ENCODE data around the gene FZD7. TPM values are rescaled to one million over a fixed set of nuclear protein-coding genes. Genes with fewer than 3 reads are reported as not detected.

The FZD7 gene
- total RNA-seq (2013; cell fraction: nucleolus; rRNA removed), result 3.2 and 4.0 TPM in 2 replicates
- total RNA-seq (2014; rRNA removed) (1.5 TPM in 2 replicates), total RNA-seq (2014; rRNA removed; fragmentation: Illumina TruSeq; extraction: Trizol) (0.64 and 0.76 TPM in 2 replicates), total RNA-seq (2021) (2.4 and 2.6 TPM in 2 replicates), polyA plus RNA-seq (2011; rRNA removed) (0.42 and 0.50 TPM in 2 replicates), polyA plus RNA-seq (2014; fragmentation: Illumina TruSeq; extraction: Trizol) (0.75 and 1.3 TPM in 2 replicates), polyA plus RNA-seq (2014; fragmentation: Nextera tagmentation; extraction: Ambion mirVana) (under 1 TPM; 0.24 to 0.47 TPM), polyA plus RNA-seq (2014; rRNA removed) (1.1 and 1.3 TPM in 2 replicates), polyA plus RNA-seq (2016; fragmentation: Nextera tagmentation; extraction: Ambion mirVana) (under 1 TPM; 0.47 to 0.88 TPM), polyA minus RNA-seq (2011; rRNA and poly(A)+ RNA removed) (0.95 and 2.5 TPM in 2 replicates), Bru-seq, nascent RNA (percentile 55 among the genes with signal in this experiment), BruChase-seq, experiment 1, labeled RNA remaining after a 6-hour chase (percentile 44 among the genes with signal in this experiment), BruChase-seq, experiment 2, labeled RNA remaining after a 2-hour chase (percentile 60 among the genes with signal in this experiment)
- 0.09 TPM for polyA plus RNA-seq (2011; ENCODE audit: low read depth)
- polyA plus RNA-seq (2011; cell fraction: cytosol; rRNA removed), result 0.60 and 0.69 TPM in 2 replicates
- 1.9 TPM in 2 replicates for polyA plus RNA-seq (2011; cell fraction: nucleus; rRNA removed)
- 0.23 and 0.29 TPM in 2 replicates for polyA plus RNA-seq (2012)
- polyA minus RNA-seq (2011; cell fraction: cytosol; rRNA and poly(A)+ RNA removed), result 1.1 and 1.2 TPM in 2 replicates
- 2.4 and 4.6 TPM in 2 replicates for polyA minus RNA-seq (2011; cell fraction: nucleus; rRNA and poly(A)+ RNA removed)
- long read RNA-seq, experiment 1, result 0 reads
- long read RNA-seq, experiment 2, result 0 reads

- H3K27ac ChIP-seq (ENCODE audit: control insufficient read depth, insufficient read depth), result no peak within 1 kb of the TSS
- ChIA-PET CTCF (no interaction called here), RAD21 (ENCODE audit: unreplicated experiment) (interaction anchor here (1.0 kb wide), 2 partner anchors 9 to 173 kb away, joined by 3 read pairs; no protein-coding TSS in a partner anchor), SMC1A (ENCODE audit: uncharacterized antibody, unreplicated experiment) (no interaction called here), POLR2A (interaction anchor here (0.6 kb wide), 1 partner anchor 149 kb away, joined by 5 read pairs; no protein-coding TSS in a partner anchor)
- in situ Hi-C loops (cut with MboI) (no loop called here), intact Hi-C loops (cut with micrococcal nuclease; ENCODE audit: unreplicated experiment) (no loop called here)
- peak within 1 kb of the TSS; percentile 92 for H2AFZ ChIP-seq (ENCODE audit: control insufficient read depth, low read depth, low read length)
- H3K27me3 ChIP-seq (replicated peaks in 1 of 2; ENCODE audit: control insufficient read depth in 2 of 2, insufficient read depth in 2 of 2, low read length in 1 of 2), result peaks cover 0 to 11% of the 10 kb centered on the region in 2 experiments; a peak in 2 of 4 replicates
- no peaks in the 10 kb centered on the region for H3K36me3 ChIP-seq (ENCODE audit: control insufficient read depth in 2 of 2, insufficient read depth in 2 of 2, low read length in 1 of 2)
- H3K4me3 ChIP-seq, result peak within 1 kb of the TSS; percentile 90
- no peaks in the 10 kb centered on the region for H3K4me1 ChIP-seq (ENCODE audit: control insufficient read depth, insufficient read depth, low read length)
- H4K20me1 ChIP-seq (ENCODE audit: control insufficient read depth, insufficient read depth), result no peaks in the 10 kb centered on the region
- H3K9ac ChIP-seq (ENCODE audit: control insufficient read depth, insufficient read depth, low read length), result peak within 1 kb of the TSS; percentile 53; the same call in 1 of the 2 replicates
- no TSS peak for BruUV-seq (replicated peaks)
- WGBS (ENCODE audit: insufficient coverage, insufficient replicate concordance, low lambda C conversion rate, missing lambda C conversion rate), result 2% methylated on average over 44 of the region's 109 CpGs
- H3K4me2 ChIP-seq (ENCODE audit: control insufficient read depth, insufficient read depth), result peak within 1 kb of the TSS; percentile 90
- DNase-seq (ENCODE audit: low read depth, low spot score), result peak; percentile 38
- FAIRE-seq, result peak; percentile 54
- peak; percentile 93 for ATAC-seq
- no peaks in the 10 kb centered on the region; the same call in 2 of the 3 replicates for H3K9me3 ChIP-seq (replicated peaks; ENCODE audit: control insufficient read depth, insufficient read depth, low read length)
- H3K79me2 ChIP-seq (ENCODE audit: control insufficient read depth, insufficient read depth, low read length), result no peaks in the 10 kb centered on the region
- peak in 2 of 3 experiments; percentile 14 to 26; a peak in 3 of 6 replicates for TF ChIP-seq CTCF (IDR thresholded peaks at IDR 0.05 in 2 of 3, conservative IDR thresholded peaks at IDR 0.05 in 1 of 3; ENCODE audit: control insufficient read depth in 2 of 3, extremely low read depth in 1 of 3, insufficient read depth in 1 of 3, low read depth in 3 of 3, low read length in 3 of 3)
- peak; percentile 39; the same call in 1 of the 2 replicates for TF ChIP-seq RB1 (IDR thresholded peaks at IDR 0.05; ENCODE audit: borderline replicate concordance)
- 0 out of 2 replicates have a peak, but pooled peaks have one; percentile 18 for TF ChIP-seq BRCA1 (IDR thresholded peaks at IDR 0.05; ENCODE audit: low read depth, low read length)
- TF ChIP-seq TARDBP (IDR thresholded peaks at IDR 0.05; ENCODE audit: borderline replicate concordance), result no peak
- peak; percentile 47; the same call in 1 of the 2 replicates for TF ChIP-seq BACH1 (IDR thresholded peaks at IDR 0.05; ENCODE audit: borderline replicate concordance)
- TF ChIP-seq NFYB (IDR thresholded peaks at IDR 0.05; ENCODE audit: insufficient read depth, low read depth, low read length), result peak; percentile 50; the same call in 1 of the 2 replicates
- TF ChIP-seq LARP7 (IDR thresholded peaks at IDR 0.05), result peak; percentile 74
- peak in 1 of 2 experiments; percentile 36; a peak in 1 of 3 replicates for TF ChIP-seq EGR1 (IDR thresholded peaks at IDR 0.05; ENCODE audit: borderline replicate concordance in 1 of 2, low read depth in 2 of 2, low read length in 2 of 2)
- TF ChIP-seq ZNF592 (IDR thresholded peaks at IDR 0.05), result 0 out of 2 replicates have a peak, but pooled peaks have one; percentile 47
- TF ChIP-seq RCOR1 (conservative IDR thresholded peaks at IDR 0.05; ENCODE audit: low read depth, low read length), result no peak
These were observed at the start of gene FZD7 for GRCh38 chr2:202033317-202034248. Gene FZD7, plus strand, starts transcription at chr2:202033855. Its CDS starts 793 bp downstream, at chr2:202034648.

All from GM12878 (cell line).